ENCODE results near the gene TOR1AIP2. TPM values are rescaled to one million over a fixed set of nuclear protein-coding genes. Genes with fewer than 3 reads are reported as not detected.

The TOR1AIP2 gene
- total and polyA plus RNA-seq, 8 donors, result 5.5 to 106 (median 32.2) TPM

DNA sequence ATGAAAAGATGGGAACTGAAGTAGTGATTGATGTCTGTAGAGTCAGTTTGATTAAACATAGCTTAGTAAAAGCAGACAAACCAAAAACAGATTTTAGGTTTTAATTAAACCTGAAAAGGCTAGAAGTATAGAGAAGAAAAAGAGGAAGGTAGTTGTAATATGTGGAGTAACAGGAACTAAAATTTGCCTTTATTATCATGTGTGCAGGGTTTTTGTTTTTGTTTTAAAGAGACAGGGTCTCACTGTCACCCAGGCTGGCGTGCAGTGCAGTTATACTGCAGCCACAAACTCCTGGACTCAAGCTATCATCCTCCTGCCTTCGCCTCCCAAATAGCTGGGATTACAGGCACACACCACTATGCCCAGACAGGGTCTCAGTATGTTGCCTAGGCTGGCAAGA is 10.5 kb upstream of the TOR1AIP2 start:
- Histone ChIP-seq H3K4me3 (no peak overlapping the region), H3K27me3 (no peaks in the 10 kb centered on the region), H3K9me3 (no peaks in the 10 kb centered on the region), H3K27ac (no peak overlapping the region), H3K4me1 (peaks cover 16 to 68% (median 44%) of the 10 kb centered on the region in 4 donors), H3K36me3 (peaks cover 19 to 81% (median 73%) of the 10 kb centered on the region in 4 donors)
- TF ChIP-seq POLR2A (IDR thresholded peaks at IDR 0.05), result no peak
- TF ChIP-seq CTCF (IDR thresholded peaks at IDR 0.05), result no peak
- no peak for TF ChIP-seq EP300 (IDR thresholded peaks at IDR 0.05)
- TF ChIP-seq POLR2AphosphoS5 (IDR thresholded peaks at IDR 0.05), result no peak
- WGBS, 5 donors, result 64 to 82% (median 77%) methylated on average over 2 of the region's 2 CpGs
- intact Hi-C loops (cut with DNase I; ENCODE audit: low total_unique reads), result no loop called here
- DNase-seq, result no peak

- peak overlapping the region; percentile 80 to 86 (median 83) for H3K4me3 ChIP-seq
- intact Hi-C loops (cut with DNase I; ENCODE audit: low total_unique reads), result no loop called here
- peaks cover 0 to 42% (median 32%) of the 10 kb centered on the region in 4 donors for H3K36me3 ChIP-seq
- peaks cover 21 to 70% (median 51%) of the 10 kb centered on the region in 4 donors for H3K4me1 ChIP-seq
- TF ChIP-seq POLR2AphosphoS5 (IDR thresholded peaks at IDR 0.05) (no peak), POLR2A (IDR thresholded peaks at IDR 0.05) (no peak)
- H3K27me3 ChIP-seq, result no peaks in the 10 kb centered on the region
- no peaks in the 10 kb centered on the region for H3K9me3 ChIP-seq
- peak in 1 of 2 donors; percentile 74 for DNase-seq
- WGBS, 5 donors, result 7 to 22% (median 13%) methylated on average over 4 of the region's 4 CpGs
- H3K27ac ChIP-seq, result peak overlapping the region in 4 of 5 donors; percentile 99 to 100 (median 100)
Observed at GRCh38 chr1:179883745-179884138, 6.1 kb upstream of the TOR1AIP2 start.

- Histone ChIP-seq H3K9me3 (no peaks in the 10 kb centered on the region), H3K27me3 (no peaks in the 10 kb centered on the region), H3K36me3 (peaks cover 0 to 37% (median 31%) of the 10 kb centered on the region in 4 donors), H3K4me1 (peaks cover 21 to 69% (median 49%) of the 10 kb centered on the region in 4 donors), H3K27ac (peak overlapping the region; percentile 95 to 100 (median 99)), H3K4me3 (peak overlapping the region; percentile 80 to 86 (median 83))
- intact Hi-C loops (cut with DNase I; ENCODE audit: low total_unique reads), result no loop called here
- 0 to 1% (median 0%) methylated on average over 19 to 26 of the region's 26 CpGs for WGBS, 5 donors
- TF ChIP-seq POLR2AphosphoS5 (IDR thresholded peaks at IDR 0.05) (no peak), POLR2A (IDR thresholded peaks at IDR 0.05) (no peak), EP300 (IDR thresholded peaks at IDR 0.05) (no peak), CTCF (IDR thresholded peaks at IDR 0.05) (no peak)
- peak; percentile 30 to 35 for DNase-seq
Observed at GRCh38 chr1:179883040-179883744, 5.6 kb upstream of the TOR1AIP2 start.

GRCh38 chr1:179882253-179883039 is 4.8 kb upstream of the TOR1AIP2 start, which contains the start of gene TOR1AIP1:
Gene TOR1AIP1, plus strand, starts transcription at chr1:179882285. Its CDS starts 218 bp downstream, at chr1:179882503.
- Histone ChIP-seq H3K9me3 (no peaks in the 10 kb centered on the region), H3K27me3 (no peaks in the 10 kb centered on the region), H3K4me1 (peaks cover 26 to 67% (median 46%) of the 10 kb centered on the region in 4 donors), H3K36me3 (peaks cover 0 to 31% (median 27%) of the 10 kb centered on the region in 4 donors), H3K4me3 (peak within 1 kb of the TSS; percentile 80 to 86 (median 83)), H3K27ac (peak within 1 kb of the TSS; percentile 95 to 100 (median 99))
- peak; percentile 97 to 99 for DNase-seq
- peak; percentile 84 to 95 (median 90) for TF ChIP-seq POLR2AphosphoS5 (IDR thresholded peaks at IDR 0.05)
- TF ChIP-seq POLR2A (IDR thresholded peaks at IDR 0.05), result peak in 2 of 4 donors; percentile 57 to 84
- TF ChIP-seq CTCF (IDR thresholded peaks at IDR 0.05), result peak in 5 of 7 experiments; percentile 28 to 77 (median 67)
- TF ChIP-seq EP300 (IDR thresholded peaks at IDR 0.05), result no peak
- intact Hi-C loops (cut with DNase I; ENCODE audit: low total_unique reads), result no loop called here
- 0 to 1% (median 0%) methylated on average over 7 to 72 of the region's 72 CpGs for WGBS, 5 donors
